C4-2B (cell line): Measurements from ENCODE around the gene HOXC13.

Source experiments
- ZFX ChIP-seq: fragments of 450-650 bp; IDR thresholded peaks from 2 replicates; pipeline ENCODE4 v1.6.1; 2017
- TF ChIP-seq, protein P1 (sequence below): fragments of 450-650 bp; conservative IDR thresholded peaks from 2 replicates; pipeline ENCODE4 v1.5.1; 2017; ENCODE audit warnings: mild to moderate bottlenecking

DNA sequence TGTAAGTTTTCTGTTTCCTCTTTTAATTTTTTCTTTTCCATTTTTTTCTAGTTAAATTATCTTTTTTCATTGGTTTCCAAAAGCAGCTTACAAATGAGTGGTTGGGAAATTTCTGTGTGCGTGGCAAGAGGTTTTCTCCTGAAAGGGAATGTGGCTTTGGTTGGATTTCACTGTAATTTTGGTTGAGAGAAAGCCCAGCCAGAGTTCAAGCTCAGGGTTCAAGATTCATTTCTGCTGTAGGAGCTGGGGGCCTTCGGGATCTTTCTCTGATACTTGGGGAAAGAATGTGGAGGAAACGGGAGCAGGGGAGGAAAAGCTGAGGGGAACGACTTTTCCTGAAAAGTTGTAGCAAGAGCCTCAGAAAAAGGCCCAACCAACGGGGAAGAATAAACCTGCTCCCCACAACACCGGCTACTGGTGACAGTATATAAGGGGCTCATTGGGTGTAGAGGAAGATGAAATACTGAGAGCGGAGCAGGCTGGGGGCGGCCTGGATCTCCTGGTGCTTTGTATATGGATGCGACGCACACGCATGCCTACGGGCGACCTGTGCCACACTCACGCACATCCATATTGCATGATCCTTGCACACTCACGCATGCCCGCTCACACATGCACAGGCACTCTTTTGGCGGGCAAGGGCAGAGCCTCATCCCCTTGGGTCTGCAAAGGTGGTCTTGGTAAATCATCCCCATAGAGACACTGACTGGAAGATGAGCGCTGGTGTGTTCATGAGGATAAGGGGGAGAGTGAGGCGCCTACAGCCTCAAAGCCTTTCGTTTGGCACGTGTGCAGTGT is 48.3 kb downstream of the HOXC13 start:
- TF ChIP-seq, protein P1, sequence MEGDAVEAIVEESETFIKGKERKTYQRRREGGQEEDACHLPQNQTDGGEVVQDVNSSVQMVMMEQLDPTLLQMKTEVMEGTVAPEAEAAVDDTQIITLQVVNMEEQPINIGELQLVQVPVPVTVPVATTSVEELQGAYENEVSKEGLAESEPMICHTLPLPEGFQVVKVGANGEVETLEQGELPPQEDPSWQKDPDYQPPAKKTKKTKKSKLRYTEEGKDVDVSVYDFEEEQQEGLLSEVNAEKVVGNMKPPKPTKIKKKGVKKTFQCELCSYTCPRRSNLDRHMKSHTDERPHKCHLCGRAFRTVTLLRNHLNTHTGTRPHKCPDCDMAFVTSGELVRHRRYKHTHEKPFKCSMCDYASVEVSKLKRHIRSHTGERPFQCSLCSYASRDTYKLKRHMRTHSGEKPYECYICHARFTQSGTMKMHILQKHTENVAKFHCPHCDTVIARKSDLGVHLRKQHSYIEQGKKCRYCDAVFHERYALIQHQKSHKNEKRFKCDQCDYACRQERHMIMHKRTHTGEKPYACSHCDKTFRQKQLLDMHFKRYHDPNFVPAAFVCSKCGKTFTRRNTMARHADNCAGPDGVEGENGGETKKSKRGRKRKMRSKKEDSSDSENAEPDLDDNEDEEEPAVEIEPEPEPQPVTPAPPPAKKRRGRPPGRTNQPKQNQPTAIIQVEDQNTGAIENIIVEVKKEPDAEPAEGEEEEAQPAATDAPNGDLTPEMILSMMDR: no peak
- no peak for TF ChIP-seq ZFX
